ENCODE data around the gene DISC1.
"Not testable (repeated sequence)": the region's sequence is repeated elsewhere in the genome, so short reads cannot be mapped to it uniquely, and the experiment has no call there.

The DISC1 gene

GRCh38 chr1:231667896-231668506 is 41.4 kb downstream of the DISC1 start:
- DNase-seq (ENCODE audit: low read depth in 2 of 2) = no peak

- DNase-seq (ENCODE audit: low read depth in 2 of 2) = no peak
These were observed 42.2 kb downstream of the DISC1 start for GRCh38 chr1:231668826-231669225.

- not testable (repeated sequence) for DNase-seq (ENCODE audit: low read depth in 2 of 2)
These were observed 43.5 kb downstream of the DISC1 start for GRCh38 chr1:231669864-231670621.

- DNase-seq (ENCODE audit: low read depth in 2 of 2) = no peak
These were observed 44.2 kb downstream of the DISC1 start for GRCh38 chr1:231670755-231671154.

GRCh38 chr1:231674575-231674974 is 48.0 kb downstream of the DISC1 start:
- DNase-seq (ENCODE audit: low read depth in 2 of 2) = no peak

- no peak for DNase-seq (ENCODE audit: low read depth in 2 of 2)
These were observed 49.9 kb downstream of the DISC1 start for GRCh38 chr1:231676487-231676886.

- DNase-seq (ENCODE audit: low read depth in 2 of 2) = no peak
These were observed 50.9 kb downstream of the DISC1 start for GRCh38 chr1:231677442-231677841.

GRCh38 chr1:231678011-231678432 is 51.4 kb downstream of the DISC1 start:
- DNase-seq (ENCODE audit: low read depth in 2 of 2) = no peak

GRCh38 chr1:231679109-231679508 is 52.5 kb downstream of the DISC1 start:
- DNase-seq (ENCODE audit: low read depth in 2 of 2) = no peak

GRCh38 chr1:231681006-231681405 is 54.4 kb downstream of the DISC1 start:
- no peak for DNase-seq (ENCODE audit: low read depth in 2 of 2)

- DNase-seq (ENCODE audit: low read depth in 2 of 2) = no peak
These were observed 56.2 kb downstream of the DISC1 start for GRCh38 chr1:231682779-231683178.

GRCh38 chr1:231683439-231684165 is 57.0 kb downstream of the DISC1 start:
- no peak for DNase-seq (ENCODE audit: low read depth in 2 of 2)

GRCh38 chr1:231684356-231685244 is 58.0 kb downstream of the DISC1 start:
- no peak for DNase-seq (ENCODE audit: low read depth in 2 of 2)

- no peak for DNase-seq (ENCODE audit: low read depth in 2 of 2)
These were observed 59.8 kb downstream of the DISC1 start for GRCh38 chr1:231686384-231686783.

- no peak for DNase-seq (ENCODE audit: low read depth in 2 of 2)
These were observed 62.4 kb downstream of the DISC1 start for GRCh38 chr1:231688989-231689388.

- DNase-seq (ENCODE audit: low read depth in 2 of 2) = no peak
These were observed 63.5 kb downstream of the DISC1 start for GRCh38 chr1:231690059-231690458.

GRCh38 chr1:231691618-231692259 is 65.1 kb downstream of the DISC1 start:
- no peak for DNase-seq (ENCODE audit: low read depth in 2 of 2)

GRCh38 chr1:231693361-231694074 is 66.9 kb downstream of the DISC1 start:
- no peak for DNase-seq (ENCODE audit: low read depth in 2 of 2)

GRCh38 chr1:231694075-231694431 is 67.5 kb downstream of the DISC1 start:
- no peak for DNase-seq (ENCODE audit: low read depth in 2 of 2)

- no peak for DNase-seq (ENCODE audit: low read depth in 2 of 2)
These were observed 68.0 kb downstream of the DISC1 start for GRCh38 chr1:231694465-231695077.
